GM23338 (cell line): Measurements from ENCODE around the gene SMIM10L1. TPM values are rescaled to one million over a fixed set of nuclear protein-coding genes. Genes with fewer than 3 reads are reported as not detected.

ENCODE experiments used
- ATAC-seq: fragments of 200-7000 bp; cut with Tn5 transposase; 3 replicates; pipeline ENCODE4 v1.9.1; 2020
- DNase-seq: peaks from one replicate; pipeline ENCODE4 v3.0.0-alpha.2; 2015; ENCODE audit warnings: low spot score
- H2AFZ ChIP-seq: fragments of 200-600 bp; sonication (generic); 2 replicates; pipeline ENCODE4 v1.8.0; 2016; ENCODE audit warnings: antibody characterized with exemption, mild to moderate bottlenecking, moderate library complexity
- H3F3A ChIP-seq: fragments of 200-600 bp; sonication (generic); replicated peaks from 2 replicates; pipeline ENCODE4 v1.8.0; 2017; ENCODE audit warnings: antibody characterized with exemption, mixed run types, low read depth
- H3K27ac ChIP-seq: fragments of 200-600 bp; sonication (generic); 2 replicates; pipeline ENCODE4 v1.6.1; 2016; ENCODE audit warnings: low read depth
- H3K27me3 ChIP-seq: fragments of 200-600 bp; sonication (generic); 2 replicates; pipeline ENCODE4 v1.8.0; 2016; ENCODE audit warnings: mild to moderate bottlenecking, mixed run types, moderate library complexity; ENCODE audit not compliant: insufficient read depth
- H3K36me3 ChIP-seq: fragments of 200-600 bp; sonication (generic); 2 replicates; pipeline ENCODE4 v1.8.0; 2016; ENCODE audit warnings: mild to moderate bottlenecking; ENCODE audit not compliant: insufficient read depth
- H3K4me1 ChIP-seq: fragments of 200-600 bp; sonication (generic); 2 replicates; pipeline ENCODE4 v1.8.0; 2016; ENCODE audit warnings: mild to moderate bottlenecking, moderate library complexity; ENCODE audit not compliant: insufficient read depth
- H3K4me2 ChIP-seq: fragments of 200-600 bp; sonication (generic); 2 replicates; pipeline ENCODE4 v1.7.1; 2017; ENCODE audit warnings: mixed run types
- H3K4me3 ChIP-seq: fragments of 200-600 bp; sonication (generic); 2 replicates; pipeline ENCODE4 v1.6.1; 2016; ENCODE audit warnings: mixed run types
- H3K79me2 ChIP-seq: fragments of 200-600 bp; sonication (generic); replicated peaks from 2 replicates; pipeline ENCODE4 v1.8.0; 2017; ENCODE audit warnings: mild to moderate bottlenecking; ENCODE audit not compliant: insufficient read depth
- H3K9me2 ChIP-seq: fragments of 200-600 bp; sonication (generic); 2 replicates; pipeline ENCODE4 v1.8.0; 2017; ENCODE audit not compliant: insufficient read depth
- H4K20me1 ChIP-seq: fragments of 200-600 bp; sonication (generic); replicated peaks from 2 replicates; pipeline ENCODE4 v1.8.0; 2017; ENCODE audit warnings: mild to moderate bottlenecking; ENCODE audit not compliant: insufficient read depth
- H3K27ac Mint-ChIP-seq: 2 replicates; pipeline ENCODE4 v1.8.0; 2020; ENCODE audit warnings: inconsistent platforms, mild to moderate bottlenecking, moderate library complexity, mixed read lengths
- H3K27me3 Mint-ChIP-seq: 3 replicates; pipeline ENCODE4 v1.8.0; 2022; ENCODE audit warnings: low read depth, mild to moderate bottlenecking, moderate library complexity, mixed read lengths, inconsistent platforms; ENCODE audit not compliant: insufficient read depth, poor library complexity
- H3K36me3 Mint-ChIP-seq: 3 replicates; pipeline ENCODE4 v1.8.0; 2021; ENCODE audit warnings: low read depth, mild to moderate bottlenecking, inconsistent platforms, moderate library complexity, mixed read lengths
- H3K4me1 Mint-ChIP-seq: 3 replicates; pipeline ENCODE4 v1.8.0; 2020; ENCODE audit warnings: mild to moderate bottlenecking, inconsistent platforms, mixed read lengths
- H3K4me3 Mint-ChIP-seq: 3 replicates; pipeline ENCODE4 v1.8.0; 2021; ENCODE audit warnings: moderate library complexity, mild to moderate bottlenecking, inconsistent platforms, mixed read lengths
- H3K9me3 Mint-ChIP-seq: 3 replicates; pipeline ENCODE4 v1.8.0; 2020; ENCODE audit warnings: moderate library complexity, mild to moderate bottlenecking, inconsistent platforms, mixed read lengths
- CREB1 ChIP-seq: fragments of 250-450 bp; sonication (Bioruptor Pico); IDR thresholded peaks from 2 replicates; pipeline ENCODE4 v1.5.0; 2020; ENCODE audit warnings: low read depth, mild to moderate bottlenecking, moderate library complexity
- ETS1 ChIP-seq: IDR thresholded peaks from 2 replicates; pipeline ENCODE4 v1.6.1; 2016; ENCODE audit warnings: antibody characterized with exemption
- EZH2phosphoT487 ChIP-seq: fragments of 200-600 bp; sonication (generic); IDR thresholded peaks from one replicate; pipeline ENCODE4 v1.8.1; 2018; ENCODE audit warnings: antibody characterized with exemption; ENCODE audit not compliant: unreplicated experiment
- JUNB ChIP-seq: IDR thresholded peaks from one replicate; pipeline ENCODE4 v1.6.1; 2016; ENCODE audit warnings: antibody characterized with exemption; ENCODE audit not compliant: unreplicated experiment
- NANOG ChIP-seq: IDR thresholded peaks from 2 replicates; pipeline ENCODE4 v1.6.1; 2016; ENCODE audit warnings: antibody characterized with exemption, borderline replicate concordance
- POLR2AphosphoS5 ChIP-seq: IDR thresholded peaks from 2 replicates; pipeline ENCODE4 v1.6.1; 2016; ENCODE audit warnings: antibody characterized with exemption, low read depth
- STAT1 ChIP-seq: IDR thresholded peaks from one replicate; pipeline ENCODE4 v1.6.1; 2016; ENCODE audit warnings: antibody characterized with exemption; ENCODE audit not compliant: unreplicated experiment
- ZNF114 ChIP-seq: fragments of 250-450 bp; sonication (Bioruptor Pico); IDR thresholded peaks from 2 replicates; pipeline ENCODE4 v1.5.0; 2020; ENCODE audit warnings: mild to moderate bottlenecking, moderate library complexity
- ZNF331 ChIP-seq: fragments of 250-450 bp; sonication (Bioruptor Pico); IDR thresholded peaks from 2 replicates; pipeline ENCODE4 v1.5.0; 2020; ENCODE audit warnings: low read depth, mild to moderate bottlenecking, moderate library complexity
- polyA plus RNA-seq: library from polyadenylated mRNA; unstranded; fragments of >200 nt; fragmentation: Nextera tagmentation; extraction: Ambion mirVana; gene quantifications from 2 replicates; pipeline ENCODE4 v1.2.1, GENCODE V29; 2016
- total RNA-seq: library from RNA; depleted of rRNA; stranded (reverse); fragments of >200 nt; shearing (Covaris generic); gene quantifications from 2 replicates; pipeline ENCODE4 v1.2.3, GENCODE V29; 2014
- TF ChIP-seq, protein P1 (sequence below): fragments of 250-450 bp; sonication (Bioruptor Pico); IDR thresholded peaks from 2 replicates; pipeline ENCODE4 v1.5.0; 2020; ENCODE audit warnings: mild to moderate bottlenecking, moderate library complexity
- TF ChIP-seq, protein P2 (sequence below): IDR thresholded peaks from one replicate; pipeline ENCODE4 v1.6.1; 2018; ENCODE audit warnings: antibody characterized with exemption; ENCODE audit not compliant: unreplicated experiment
- TF ChIP-seq, protein P3 (sequence below), 2 experiments: fragments of 200-600 bp in 1 of 2; sonication (generic) in 1 of 2; conservative IDR thresholded peaks; 2 replicates each; pipeline versions ENCODE4 v1.5.1 to v1.6.1; 2016 to 2017; ENCODE audit warnings: antibody characterized with exemption in 2 of 2, low read depth in 2 of 2, mild to moderate bottlenecking in 2 of 2, moderate library complexity in 1 of 2

The SMIM10L1 gene
- total and polyA plus RNA-seq, 2 experiments from 2014 or later: 9.3 to 22.0 TPM

DNA sequence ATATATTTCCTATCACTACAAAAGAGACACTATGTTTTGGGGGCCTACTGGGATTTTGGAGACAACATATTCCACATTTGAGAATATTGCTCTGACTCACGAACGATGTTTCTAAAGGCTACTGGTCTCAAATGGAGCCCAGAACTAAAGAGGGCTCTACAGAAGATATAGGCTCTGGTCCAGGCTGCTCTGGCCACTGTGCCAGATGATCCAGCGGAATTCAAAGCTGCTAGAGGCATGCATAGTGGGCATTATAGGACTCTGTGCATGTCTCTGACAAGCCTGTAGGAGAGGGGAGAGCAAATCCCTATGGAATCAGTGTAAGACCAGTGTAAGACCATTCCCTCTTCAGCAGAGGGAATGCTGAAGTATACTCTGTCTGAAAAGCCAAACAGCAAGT is 40.6 kb upstream of the SMIM10L1 start:
- no peak for ATAC-seq
- no peak overlapping the region for H3K4me2 ChIP-seq
- no peaks in the 10 kb centered on the region for H3K4me1 ChIP-seq
- H3K79me2 ChIP-seq: peaks cover 88% of the 10 kb centered on the region
- no peaks in the 10 kb centered on the region; the same call in 1 of the 2 replicates for H3K36me3 ChIP-seq
- Mint-ChIP-seq H3K4me1 (0 out of 3 replicates have a peak, but pooled peaks cover 3% of the 10 kb centered on the region), H3K9me3 (no peaks in the 10 kb centered on the region), H3K36me3 (peaks cover 30% of the 10 kb centered on the region), H3K27me3 (no peaks in the 10 kb centered on the region), H3K27ac (peak overlapping the region; percentile 36; the same call in 1 of the 2 replicates), H3K4me3 (no peak overlapping the region)
- H4K20me1 ChIP-seq: peaks cover 4% of the 10 kb centered on the region
- H3F3A ChIP-seq: no peaks in the 10 kb centered on the region
- DNase-seq: no peak
- H3K9me2 ChIP-seq: no peaks in the 10 kb centered on the region
- no peak for TF ChIP-seq POLR2AphosphoS5
- TF ChIP-seq STAT1: no peak
- no peak for TF ChIP-seq NANOG
- no peak for TF ChIP-seq ETS1
- no peak for TF ChIP-seq JUNB
- TF ChIP-seq, protein P1, sequence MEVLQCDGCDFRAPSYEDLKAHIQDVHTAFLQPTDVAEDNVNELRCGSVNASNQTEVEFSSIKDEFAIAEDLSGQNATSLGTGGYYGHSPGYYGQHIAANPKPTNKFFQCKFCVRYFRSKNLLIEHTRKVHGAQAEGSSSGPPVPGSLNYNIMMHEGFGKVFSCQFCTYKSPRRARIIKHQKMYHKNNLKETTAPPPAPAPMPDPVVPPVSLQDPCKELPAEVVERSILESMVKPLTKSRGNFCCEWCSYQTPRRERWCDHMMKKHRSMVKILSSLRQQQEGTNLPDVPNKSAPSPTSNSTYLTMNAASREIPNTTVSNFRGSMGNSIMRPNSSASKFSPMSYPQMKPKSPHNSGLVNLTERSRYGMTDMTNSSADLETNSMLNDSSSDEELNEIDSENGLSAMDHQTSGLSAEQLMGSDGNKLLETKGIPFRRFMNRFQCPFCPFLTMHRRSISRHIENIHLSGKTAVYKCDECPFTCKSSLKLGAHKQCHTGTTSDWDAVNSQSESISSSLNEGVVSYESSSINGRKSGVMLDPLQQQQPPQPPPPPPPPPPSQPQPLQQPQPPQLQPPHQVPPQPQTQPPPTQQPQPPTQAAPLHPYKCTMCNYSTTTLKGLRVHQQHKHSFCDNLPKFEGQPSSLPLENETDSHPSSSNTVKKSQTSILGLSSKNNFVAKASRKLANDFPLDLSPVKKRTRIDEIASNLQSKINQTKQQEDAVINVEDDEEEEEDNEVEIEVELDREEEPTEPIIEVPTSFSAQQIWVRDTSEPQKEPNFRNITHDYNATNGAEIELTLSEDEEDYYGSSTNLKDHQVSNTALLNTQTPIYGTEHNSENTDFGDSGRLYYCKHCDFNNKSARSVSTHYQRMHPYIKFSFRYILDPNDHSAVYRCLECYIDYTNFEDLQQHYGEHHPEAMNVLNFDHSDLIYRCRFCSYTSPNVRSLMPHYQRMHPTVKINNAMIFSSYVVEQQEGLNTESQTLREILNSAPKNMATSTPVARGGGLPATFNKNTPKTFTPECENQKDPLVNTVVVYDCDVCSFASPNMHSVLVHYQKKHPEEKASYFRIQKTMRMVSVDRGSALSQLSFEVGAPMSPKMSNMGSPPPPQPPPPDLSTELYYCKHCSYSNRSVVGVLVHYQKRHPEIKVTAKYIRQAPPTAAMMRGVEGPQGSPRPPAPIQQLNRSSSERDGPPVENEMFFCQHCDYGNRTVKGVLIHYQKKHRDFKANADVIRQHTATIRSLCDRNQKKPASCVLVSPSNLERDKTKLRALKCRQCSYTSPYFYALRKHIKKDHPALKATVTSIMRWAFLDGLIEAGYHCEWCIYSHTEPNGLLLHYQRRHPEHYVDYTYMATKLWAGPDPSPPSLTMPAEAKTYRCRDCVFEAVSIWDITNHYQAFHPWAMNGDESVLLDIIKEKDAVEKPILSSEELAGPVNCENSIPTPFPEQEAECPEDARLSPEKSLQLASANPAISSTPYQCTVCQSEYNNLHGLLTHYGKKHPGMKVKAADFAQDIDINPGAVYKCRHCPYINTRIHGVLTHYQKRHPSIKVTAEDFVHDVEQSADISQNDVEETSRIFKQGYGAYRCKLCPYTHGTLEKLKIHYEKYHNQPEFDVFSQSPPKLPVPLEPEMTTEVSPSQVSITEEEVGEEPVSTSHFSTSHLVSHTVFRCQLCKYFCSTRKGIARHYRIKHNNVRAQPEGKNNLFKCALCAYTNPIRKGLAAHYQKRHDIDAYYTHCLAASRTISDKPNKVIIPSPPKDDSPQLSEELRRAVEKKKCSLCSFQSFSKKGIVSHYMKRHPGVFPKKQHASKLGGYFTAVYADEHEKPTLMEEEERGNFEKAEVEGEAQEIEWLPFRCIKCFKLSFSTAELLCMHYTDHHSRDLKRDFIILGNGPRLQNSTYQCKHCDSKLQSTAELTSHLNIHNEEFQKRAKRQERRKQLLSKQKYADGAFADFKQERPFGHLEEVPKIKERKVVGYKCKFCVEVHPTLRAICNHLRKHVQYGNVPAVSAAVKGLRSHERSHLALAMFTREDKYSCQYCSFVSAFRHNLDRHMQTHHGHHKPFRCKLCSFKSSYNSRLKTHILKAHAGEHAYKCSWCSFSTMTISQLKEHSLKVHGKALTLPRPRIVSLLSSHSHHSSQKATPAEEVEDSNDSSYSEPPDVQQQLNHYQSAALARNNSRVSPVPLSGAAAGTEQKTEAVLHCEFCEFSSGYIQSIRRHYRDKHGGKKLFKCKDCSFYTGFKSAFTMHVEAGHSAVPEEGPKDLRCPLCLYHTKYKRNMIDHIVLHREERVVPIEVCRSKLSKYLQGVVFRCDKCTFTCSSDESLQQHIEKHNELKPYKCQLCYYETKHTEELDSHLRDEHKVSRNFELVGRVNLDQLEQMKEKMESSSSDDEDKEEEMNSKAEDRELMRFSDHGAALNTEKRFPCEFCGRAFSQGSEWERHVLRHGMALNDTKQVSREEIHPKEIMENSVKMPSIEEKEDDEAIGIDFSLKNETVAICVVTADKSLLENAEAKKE (CRISPR knock-in tag): no peak
- TF ChIP-seq, protein P2, sequence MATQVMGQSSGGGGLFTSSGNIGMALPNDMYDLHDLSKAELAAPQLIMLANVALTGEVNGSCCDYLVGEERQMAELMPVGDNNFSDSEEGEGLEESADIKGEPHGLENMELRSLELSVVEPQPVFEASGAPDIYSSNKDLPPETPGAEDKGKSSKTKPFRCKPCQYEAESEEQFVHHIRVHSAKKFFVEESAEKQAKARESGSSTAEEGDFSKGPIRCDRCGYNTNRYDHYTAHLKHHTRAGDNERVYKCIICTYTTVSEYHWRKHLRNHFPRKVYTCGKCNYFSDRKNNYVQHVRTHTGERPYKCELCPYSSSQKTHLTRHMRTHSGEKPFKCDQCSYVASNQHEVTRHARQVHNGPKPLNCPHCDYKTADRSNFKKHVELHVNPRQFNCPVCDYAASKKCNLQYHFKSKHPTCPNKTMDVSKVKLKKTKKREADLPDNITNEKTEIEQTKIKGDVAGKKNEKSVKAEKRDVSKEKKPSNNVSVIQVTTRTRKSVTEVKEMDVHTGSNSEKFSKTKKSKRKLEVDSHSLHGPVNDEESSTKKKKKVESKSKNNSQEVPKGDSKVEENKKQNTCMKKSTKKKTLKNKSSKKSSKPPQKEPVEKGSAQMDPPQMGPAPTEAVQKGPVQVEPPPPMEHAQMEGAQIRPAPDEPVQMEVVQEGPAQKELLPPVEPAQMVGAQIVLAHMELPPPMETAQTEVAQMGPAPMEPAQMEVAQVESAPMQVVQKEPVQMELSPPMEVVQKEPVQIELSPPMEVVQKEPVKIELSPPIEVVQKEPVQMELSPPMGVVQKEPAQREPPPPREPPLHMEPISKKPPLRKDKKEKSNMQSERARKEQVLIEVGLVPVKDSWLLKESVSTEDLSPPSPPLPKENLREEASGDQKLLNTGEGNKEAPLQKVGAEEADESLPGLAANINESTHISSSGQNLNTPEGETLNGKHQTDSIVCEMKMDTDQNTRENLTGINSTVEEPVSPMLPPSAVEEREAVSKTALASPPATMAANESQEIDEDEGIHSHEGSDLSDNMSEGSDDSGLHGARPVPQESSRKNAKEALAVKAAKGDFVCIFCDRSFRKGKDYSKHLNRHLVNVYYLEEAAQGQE: no peak
- TF ChIP-seq ZNF331 (CRISPR knock-in tag): no peak
- TF ChIP-seq ZNF114 (CRISPR knock-in tag): no peak
- TF ChIP-seq EZH2phosphoT487: no peak
- no peak for TF ChIP-seq CREB1 (CRISPR knock-in tag)
- TF ChIP-seq, protein P3, sequence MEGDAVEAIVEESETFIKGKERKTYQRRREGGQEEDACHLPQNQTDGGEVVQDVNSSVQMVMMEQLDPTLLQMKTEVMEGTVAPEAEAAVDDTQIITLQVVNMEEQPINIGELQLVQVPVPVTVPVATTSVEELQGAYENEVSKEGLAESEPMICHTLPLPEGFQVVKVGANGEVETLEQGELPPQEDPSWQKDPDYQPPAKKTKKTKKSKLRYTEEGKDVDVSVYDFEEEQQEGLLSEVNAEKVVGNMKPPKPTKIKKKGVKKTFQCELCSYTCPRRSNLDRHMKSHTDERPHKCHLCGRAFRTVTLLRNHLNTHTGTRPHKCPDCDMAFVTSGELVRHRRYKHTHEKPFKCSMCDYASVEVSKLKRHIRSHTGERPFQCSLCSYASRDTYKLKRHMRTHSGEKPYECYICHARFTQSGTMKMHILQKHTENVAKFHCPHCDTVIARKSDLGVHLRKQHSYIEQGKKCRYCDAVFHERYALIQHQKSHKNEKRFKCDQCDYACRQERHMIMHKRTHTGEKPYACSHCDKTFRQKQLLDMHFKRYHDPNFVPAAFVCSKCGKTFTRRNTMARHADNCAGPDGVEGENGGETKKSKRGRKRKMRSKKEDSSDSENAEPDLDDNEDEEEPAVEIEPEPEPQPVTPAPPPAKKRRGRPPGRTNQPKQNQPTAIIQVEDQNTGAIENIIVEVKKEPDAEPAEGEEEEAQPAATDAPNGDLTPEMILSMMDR (conservative IDR thresholded peaks at IDR 0.05; ENCODE audit: low read depth in 2 of 2): no peak
- no peak overlapping the region for H2AFZ ChIP-seq
- no peaks in the 10 kb centered on the region for H3K27me3 ChIP-seq
- H3K27ac ChIP-seq: no peak overlapping the region
- no peak overlapping the region for H3K4me3 ChIP-seq
